ENCODE measurements around the gene HEATR1.

HEATR1 gene

GRCh38 chr1:236603991-236604904 is at the start of gene HEATR1:
Gene HEATR1 (minus strand): TSS chr1:236604516. CDS start chr1:236604095, 421 bp downstream.
- TF ChIP-seq, protein P1, sequence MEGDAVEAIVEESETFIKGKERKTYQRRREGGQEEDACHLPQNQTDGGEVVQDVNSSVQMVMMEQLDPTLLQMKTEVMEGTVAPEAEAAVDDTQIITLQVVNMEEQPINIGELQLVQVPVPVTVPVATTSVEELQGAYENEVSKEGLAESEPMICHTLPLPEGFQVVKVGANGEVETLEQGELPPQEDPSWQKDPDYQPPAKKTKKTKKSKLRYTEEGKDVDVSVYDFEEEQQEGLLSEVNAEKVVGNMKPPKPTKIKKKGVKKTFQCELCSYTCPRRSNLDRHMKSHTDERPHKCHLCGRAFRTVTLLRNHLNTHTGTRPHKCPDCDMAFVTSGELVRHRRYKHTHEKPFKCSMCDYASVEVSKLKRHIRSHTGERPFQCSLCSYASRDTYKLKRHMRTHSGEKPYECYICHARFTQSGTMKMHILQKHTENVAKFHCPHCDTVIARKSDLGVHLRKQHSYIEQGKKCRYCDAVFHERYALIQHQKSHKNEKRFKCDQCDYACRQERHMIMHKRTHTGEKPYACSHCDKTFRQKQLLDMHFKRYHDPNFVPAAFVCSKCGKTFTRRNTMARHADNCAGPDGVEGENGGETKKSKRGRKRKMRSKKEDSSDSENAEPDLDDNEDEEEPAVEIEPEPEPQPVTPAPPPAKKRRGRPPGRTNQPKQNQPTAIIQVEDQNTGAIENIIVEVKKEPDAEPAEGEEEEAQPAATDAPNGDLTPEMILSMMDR (IDR thresholded peaks at IDR 0.05; ENCODE audit: control insufficient read depth, insufficient read depth, low read depth, low read length, missing control alignments) = no peak
- peak; percentile 85 for DNase-seq (ENCODE audit: low read depth)
- peak within 1 kb of the TSS; percentile 85 for H3K4me3 ChIP-seq (ENCODE audit: control insufficient read depth, low read depth, low read length)

DNA sequence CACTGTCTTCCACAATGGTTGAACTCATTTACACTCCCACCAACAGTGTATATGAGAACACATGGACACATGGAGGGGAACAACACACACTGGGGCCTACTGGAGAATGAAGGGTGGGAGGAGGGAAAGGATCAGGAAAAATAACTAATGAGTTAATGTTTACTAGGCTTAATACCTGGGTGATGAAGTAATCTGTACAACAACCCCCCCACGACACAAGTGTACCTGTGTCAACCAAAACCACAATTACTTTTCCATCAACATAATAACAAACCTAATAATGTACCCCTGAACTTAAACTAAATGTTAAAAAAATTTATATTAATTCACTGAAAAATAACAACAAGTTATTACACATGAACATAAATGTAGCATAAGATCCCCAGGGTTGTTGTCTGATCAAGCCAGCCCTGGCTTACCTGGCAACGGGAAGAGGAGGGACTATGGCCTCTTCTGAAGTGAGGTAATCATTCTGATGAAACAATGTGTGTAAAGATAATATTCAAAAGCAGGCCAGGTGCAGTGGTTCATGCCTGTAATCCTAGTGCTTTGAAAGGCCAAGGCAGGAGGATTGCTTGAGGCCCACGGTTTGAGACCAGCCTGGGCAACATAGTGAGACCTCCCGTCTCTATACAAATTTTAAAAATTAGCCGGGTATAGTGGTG is 40.8 kb upstream of the HEATR1 start:
- H3K4me3 ChIP-seq (ENCODE audit: control insufficient read depth, low read depth, low read length) = no peak overlapping the region
- TF ChIP-seq, protein P1 (IDR thresholded peaks at IDR 0.05; ENCODE audit: control insufficient read depth, insufficient read depth, low read depth, low read length, missing control alignments) = no peak
- no peak for DNase-seq (ENCODE audit: low read depth)

GRCh38 chr1:236642763-236643162 is 38.4 kb upstream of the HEATR1 start:
- no peak for DNase-seq (ENCODE audit: low read depth)
- TF ChIP-seq, protein P1 (IDR thresholded peaks at IDR 0.05; ENCODE audit: control insufficient read depth, insufficient read depth, low read depth, low read length, missing control alignments) = no peak
- no peak overlapping the region for H3K4me3 ChIP-seq (ENCODE audit: control insufficient read depth, low read depth, low read length)

- H3K4me3 ChIP-seq (ENCODE audit: control insufficient read depth, low read depth, low read length) = no peak overlapping the region
- TF ChIP-seq, protein P1 (IDR thresholded peaks at IDR 0.05; ENCODE audit: control insufficient read depth, insufficient read depth, low read depth, low read length, missing control alignments) = no peak
- DNase-seq (ENCODE audit: low read depth) = no peak
Measured at GRCh38 chr1:236639686-236640085, 35.4 kb upstream of the HEATR1 start.

- no peak overlapping the region for H3K4me3 ChIP-seq (ENCODE audit: control insufficient read depth, low read depth, low read length)
- TF ChIP-seq, protein P1 (IDR thresholded peaks at IDR 0.05; ENCODE audit: control insufficient read depth, insufficient read depth, low read depth, low read length, missing control alignments) = no peak
- DNase-seq (ENCODE audit: low read depth) = no peak
Measured at GRCh38 chr1:236638945-236639344, 34.6 kb upstream of the HEATR1 start.

- TF ChIP-seq, protein P1 (IDR thresholded peaks at IDR 0.05; ENCODE audit: control insufficient read depth, insufficient read depth, low read depth, low read length, missing control alignments) = no peak
- no peak for DNase-seq (ENCODE audit: low read depth)
- no peak overlapping the region for H3K4me3 ChIP-seq (ENCODE audit: control insufficient read depth, low read depth, low read length)
Measured at GRCh38 chr1:236636017-236636416, 31.7 kb upstream of the HEATR1 start.

Data from AG09309 (cell line).